Lung (tissue), 16 donors: ENCODE results near the gene LSS. TPM values are rescaled to one million over a fixed set of nuclear protein-coding genes. Genes with fewer than 3 reads are reported as not detected.
A peak's percentile ranks its signal among the peaks of the same experiment; 100 is the strongest.

ENCODE experiments used
- ATAC-seq: fragments of 200-7000 bp; cut with Tn5 transposase; one replicate; pipeline ENCODE4 v1.9.1; 2020; ENCODE audit warnings: moderate number of reproducible peaks; ENCODE audit not compliant: insufficient read depth, low FRiP score
- DNase-seq, 3 donors: peaks; one replicate each; pipeline ENCODE4 v3.0.0-alpha.2; 2013 to 2017
- H3K27ac ChIP-seq, 2 donors: one replicate each; pipeline ENCODE4 v1.5.1; 2013; ENCODE audit warnings: mild to moderate bottlenecking in 2 of 2, moderate library complexity in 2 of 2, control low read depth in 1 of 2, inconsistent platforms in 1 of 2, low read depth in 1 of 2, low read length in 1 of 2
- H3K27me3 ChIP-seq, 3 donors: one replicate each; pipeline ENCODE4 v1.5.1; 2013; ENCODE audit warnings: low read length in 2 of 3; ENCODE audit not compliant: control insufficient read depth in 3 of 3, insufficient read depth in 3 of 3
- H3K36me3 ChIP-seq, 4 donors: one replicate each; pipeline ENCODE4 v1.5.1; 2013; ENCODE audit warnings: low read length in 4 of 4, mild to moderate bottlenecking in 1 of 4, moderate library complexity in 1 of 4; ENCODE audit not compliant: control insufficient read depth in 4 of 4, insufficient read depth in 4 of 4
- H3K4me1 ChIP-seq, 5 donors: one replicate each; pipeline ENCODE4 v1.5.1; 2013; ENCODE audit warnings: low read length in 5 of 5, mild to moderate bottlenecking in 2 of 5, moderate library complexity in 1 of 5; ENCODE audit not compliant: control insufficient read depth in 5 of 5, insufficient read depth in 5 of 5
- H3K4me3 ChIP-seq: one replicate; pipeline ENCODE4 v1.5.1; 2013; ENCODE audit warnings: mild to moderate bottlenecking, control low read depth, moderate library complexity
- H3K9ac ChIP-seq, 2 donors: one replicate each; pipeline ENCODE4 v1.5.1; 2013; ENCODE audit warnings: low read length in 2 of 2, control low read depth in 1 of 2; ENCODE audit not compliant: insufficient read depth in 1 of 2
- H3K9me3 ChIP-seq, 4 donors: one replicate each; pipeline ENCODE4 v1.5.1; 2013; ENCODE audit warnings: low read length in 3 of 4, mild to moderate bottlenecking in 1 of 4, moderate library complexity in 1 of 4; ENCODE audit not compliant: control insufficient read depth in 4 of 4, insufficient read depth in 3 of 4
- CTCF ChIP-seq: IDR thresholded peaks from 2 replicates; pipeline ENCODE4 v1.5.1; 2012; ENCODE audit warnings: mild to moderate bottlenecking; ENCODE audit errors: control extremely low read depth, extremely low read depth
- WGBS, 2 donors: extraction: QIAGEN DNeasy Blood & Tissue Kit; methylation state at CpG; one replicate each; pipeline ENCODE4 v1.1.7; 2013; 5-methylcytosine and 5-hydroxymethylcytosine counted together
- long read RNA-seq, 5 donors: transcript quantifications; one replicate each; lab custom pipeline, GENCODE V29; 2026
- polyA plus RNA-seq, 2 donors: library from polyadenylated mRNA; stranded (reverse); fragments of 200-250 nt; gene quantifications; one replicate each; pipeline ENCODE4 v1.2.1, GENCODE V29; 2013
- total RNA-seq, 2 donors: library from RNA; depleted of rRNA in 1 of 2; stranded (reverse); fragments of >200 nt in 1 of 2; gene quantifications; one replicate each; pipeline ENCODE4 v1.2.1, GENCODE V29; 2014 to 2021
- donor health status: control.
- donor health status: control.
- donor health status: Bipolar disorder and iron deficiency.
- donor health status: healthy.
- donor health status: DM: yes; HTN: yes; CAD: no.

Gene LSS
- 100 to 1,000 TPM; 110 to 152 TPM for total RNA-seq
- 10 to 100 TPM; 54.6 to 88.0 TPM for polyA plus RNA-seq
- long read RNA-seq, donor 1, full-length matches to known transcripts = 2 of 2 reads
- long read RNA-seq, donor 1, partial matches to known transcripts = 0 of 2 reads
- long read RNA-seq, donor 1, other reads (novel, unspliced or antisense) = 0 of 2 reads
- long read RNA-seq, donor 2, partial matches to known transcripts = 0 of 1 reads
- long read RNA-seq, donor 2, other reads (novel, unspliced or antisense) = 0 of 1 reads
- long read RNA-seq, donor 3, full-length matches to known transcripts = 4 of 4 reads
- long read RNA-seq, donor 3, partial matches to known transcripts = 0 of 4 reads
- long read RNA-seq, donor 3, other reads (novel, unspliced or antisense) = 0 of 4 reads
- long read RNA-seq, donor 4 = 0 reads
- long read RNA-seq, donor 5, full-length matches to known transcripts = 6 of 6 reads
- long read RNA-seq, donor 5, partial matches to known transcripts = 0 of 6 reads
- long read RNA-seq, donor 5, other reads (novel, unspliced or antisense) = 0 of 6 reads

DNA sequence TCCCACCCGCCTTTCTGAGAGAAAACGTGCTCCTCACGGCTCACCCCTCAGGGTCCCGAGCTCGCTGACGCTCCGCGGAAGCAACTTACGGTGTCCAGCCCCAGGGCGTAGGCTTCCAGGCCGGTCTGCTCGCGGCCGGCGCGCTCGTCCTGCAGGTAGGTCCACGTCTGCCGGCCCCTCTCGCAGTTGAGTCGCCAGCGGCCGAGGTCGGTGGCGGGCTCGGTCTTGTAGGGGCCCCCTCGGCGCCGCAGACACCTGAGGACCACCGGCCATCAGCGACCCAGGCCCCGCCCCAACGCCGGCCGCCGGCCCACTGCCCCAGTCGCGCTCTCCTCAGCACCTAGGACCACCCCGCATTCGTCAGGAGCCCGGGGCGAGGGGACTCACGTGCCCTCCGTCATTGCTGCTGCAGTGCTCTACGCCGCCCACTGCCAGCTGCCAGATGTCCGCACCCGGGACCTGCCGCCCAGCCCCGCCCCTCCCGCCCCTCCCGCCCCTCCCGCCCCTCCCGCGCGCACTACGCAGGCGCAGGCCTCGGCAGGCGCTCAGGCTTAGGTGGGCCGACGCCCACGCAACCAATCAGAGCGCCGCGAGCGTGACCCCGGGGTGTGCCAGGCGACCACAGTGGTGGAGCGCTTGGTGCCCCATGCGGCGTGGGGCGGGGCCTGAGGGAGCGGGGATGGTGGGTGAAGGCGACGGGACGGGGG lies at the start of gene LSS:
TSS of gene LSS (minus strand) at position 430 of the 707 bp plus-strand sequence. CDS start at position 401, 29 bp downstream.
- peaks cover 0 to 13% (median 2%) of the 10 kb centered on the region in 4 donors for H3K36me3 ChIP-seq
- 0 to 1% methylated on average over 57 to 77 of the region's 77 CpGs for WGBS, 2 donors
- H3K9ac ChIP-seq = peak within 1 kb of the TSS in 1 of 2 donors; percentile 32
- H3K9me3 ChIP-seq = peaks cover 0 to 2% (median 0%) of the 10 kb centered on the region in 4 donors
- ATAC-seq = peak; percentile 90
- DNase-seq = peak; percentile 97 to 99 (median 98)
- peak within 1 kb of the TSS; percentile 89 to 93 for H3K27ac ChIP-seq
- no peak for TF ChIP-seq CTCF
- H3K4me3 ChIP-seq = peak within 1 kb of the TSS; percentile 98
- H3K27me3 ChIP-seq = no peaks in the 10 kb centered on the region
- peaks cover 0 to 23% (median 9%) of the 10 kb centered on the region in 5 donors for H3K4me1 ChIP-seq

DNA sequence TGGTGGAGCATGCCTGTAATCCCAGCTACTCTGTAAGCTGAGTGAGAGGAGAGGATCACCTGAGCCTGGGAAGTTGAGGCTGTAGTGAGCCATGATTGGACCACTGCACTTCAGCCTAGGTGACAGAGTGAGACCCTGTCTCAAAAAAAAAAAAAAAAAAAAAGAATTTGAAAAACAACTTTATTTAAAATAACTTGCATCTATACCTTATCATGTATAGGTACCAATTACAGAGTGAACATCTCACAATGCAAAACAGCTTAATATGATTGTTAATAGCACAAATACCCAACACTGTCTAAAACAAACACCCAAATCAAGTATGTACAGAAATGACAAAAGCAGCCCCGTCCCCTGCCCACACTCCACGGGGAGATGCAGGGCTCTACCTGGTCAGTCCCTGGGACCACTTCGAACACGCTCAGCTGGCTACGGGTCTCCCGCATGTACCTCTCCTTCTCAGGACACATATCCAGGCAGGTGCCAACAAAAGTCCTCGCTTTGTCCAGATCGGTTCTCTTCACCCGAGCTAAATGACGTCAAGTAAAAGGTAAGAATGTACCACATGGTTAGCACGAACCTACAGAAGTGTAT lies 46.3 kb upstream of the LSS start:
- H3K4me1 ChIP-seq = no peaks in the 10 kb centered on the region
- H3K27me3 ChIP-seq = no peaks in the 10 kb centered on the region
- H3K36me3 ChIP-seq = peaks cover 38 to 55% (median 50%) of the 10 kb centered on the region in 4 donors
- H3K9me3 ChIP-seq = no peaks in the 10 kb centered on the region
- no peak for DNase-seq
- no peak for ATAC-seq
- H3K27ac ChIP-seq = no peak overlapping the region
- H3K4me3 ChIP-seq = no peak overlapping the region
- H3K9ac ChIP-seq = no peak overlapping the region
- WGBS, 2 donors = 95 to 96% methylated on average over 11 of the region's 11 CpGs
- TF ChIP-seq CTCF = no peak

- Histone ChIP-seq H3K27me3 (no peaks in the 10 kb centered on the region), H3K4me1 (no peaks in the 10 kb centered on the region), H3K36me3 (peaks cover 46 to 54% (median 48%) of the 10 kb centered on the region in 4 donors), H3K9me3 (no peaks in the 10 kb centered on the region), H3K27ac (no peak overlapping the region), H3K9ac (no peak overlapping the region), H3K4me3 (no peak overlapping the region)
- no peak for TF ChIP-seq CTCF
- DNase-seq = no peak
- 97% methylated on average over 14 of the region's 14 CpGs for WGBS, 2 donors
- ATAC-seq = no peak
Measured at GRCh38 chr21:46273341-46273740, 44.8 kb upstream of the LSS start.
